Smooth muscle cell (in vitro differentiated cells): ENCODE measurements around the gene ZNRF3. TPM values are rescaled to one million over a fixed set of nuclear protein-coding genes. Genes with fewer than 3 reads are reported as not detected.
"Not testable (repeated sequence)": the region's sequence is repeated elsewhere in the genome, so short reads cannot be mapped to it uniquely, and the experiment has no call there.

ENCODE experiments used
- DNase-seq: peaks from one replicate; lab custom pipeline; 2025; ENCODE audit not compliant: unreplicated experiment; lab: John Stamatoyannopoulos, UW
- H2AFZ ChIP-seq: fragments of 200-600 bp; sonication (generic); 2 replicates; pipeline ENCODE4 v1.6.0; 2016; ENCODE audit warnings: antibody characterized with exemption, low read depth, mild to moderate bottlenecking
- H3F3A ChIP-seq: fragments of 200-600 bp; sonication (generic); 2 replicates; pipeline ENCODE4 v1.6.0; 2017; ENCODE audit warnings: antibody characterized with exemption, low read depth
- H3K27ac ChIP-seq: fragments of 200-600 bp; sonication (generic); 2 replicates; pipeline ENCODE4 v1.5.1; 2016; ENCODE audit warnings: low read depth, mild to moderate bottlenecking
- H3K27me3 ChIP-seq: fragments of 200-600 bp; sonication (generic); 2 replicates; pipeline ENCODE4 v1.6.1; 2016; ENCODE audit warnings: low read depth, mild to moderate bottlenecking
- H3K36me3 ChIP-seq: fragments of 200-600 bp; sonication (generic); 2 replicates; pipeline ENCODE4 v1.5.1; 2016; ENCODE audit warnings: low read depth
- H3K4me1 ChIP-seq: fragments of 200-600 bp; sonication (generic); 2 replicates; pipeline ENCODE4 v1.5.1; 2016; ENCODE audit warnings: low read depth
- H3K4me2 ChIP-seq: fragments of 200-600 bp; sonication (generic); 2 replicates; pipeline ENCODE4 v1.6.0; 2016; ENCODE audit warnings: mild to moderate bottlenecking
- H3K4me3 ChIP-seq: fragments of 200-600 bp; sonication (generic); 2 replicates; pipeline ENCODE4 v1.5.1; 2016; ENCODE audit warnings: mild to moderate bottlenecking
- H3K79me2 ChIP-seq: fragments of 200-600 bp; sonication (generic); 2 replicates; pipeline ENCODE4 v1.6.0; 2016; ENCODE audit warnings: low read depth, mild to moderate bottlenecking
- H3K9ac ChIP-seq: fragments of 200-600 bp; sonication (generic); 2 replicates; pipeline ENCODE4 v1.6.0; 2016; ENCODE audit warnings: low read depth
- H3K9me3 ChIP-seq: fragments of 200-600 bp; sonication (generic); replicated peaks from 2 replicates; pipeline ENCODE4 v1.5.1; 2016; ENCODE audit warnings: low read depth
- H4K20me1 ChIP-seq: fragments of 200-600 bp; sonication (generic); 2 replicates; pipeline ENCODE4 v1.6.0; 2016; ENCODE audit warnings: low read depth
- CTCF ChIP-seq: fragments of 200-600 bp; sonication (generic); IDR thresholded peaks from 2 replicates; pipeline ENCODE4 v1.5.1; 2017; ENCODE audit warnings: borderline replicate concordance, mild to moderate bottlenecking, antibody characterized with exemption; ENCODE audit not compliant: insufficient read depth, poor library complexity, severe bottlenecking
- WGBS: methylation state at CpG from one replicate; pipeline ENCODE4 v1.1.7; 2016; ENCODE audit warnings: low lambda C conversion rate; 5-methylcytosine and 5-hydroxymethylcytosine counted together
- polyA plus RNA-seq: library from polyadenylated mRNA; unstranded; fragments of >200 nt; fragmentation: Nextera tagmentation; extraction: Ambion mirVana; gene quantifications from 2 replicates; pipeline ENCODE4 v1.2.1, GENCODE V29; 2016
- total RNA-seq: library from RNA; depleted of rRNA; stranded (reverse); fragments of >200 nt; gene quantifications from 2 replicates; pipeline ENCODE4 v1.2.3, GENCODE V29; 2014

ZNRF3 gene
- total and polyA plus RNA-seq, 2 experiments from 2014 or later, result 4.7 to 5.5 TPM

GRCh38 chr22:28942801-28943500 lies 59.6 kb downstream of the ZNRF3 start:
- Histone ChIP-seq H3K4me1 (peaks cover 37% of the 10 kb centered on the region), H3K79me2 (peaks cover 14% of the 10 kb centered on the region)
- WGBS, result 64% methylated on average over 5 of the region's 7 CpGs

GRCh38 chr22:28943501-28943879 lies 60.1 kb downstream of the ZNRF3 start:
- no peak for TF ChIP-seq CTCF
- Histone ChIP-seq H4K20me1 (peaks cover 19% of the 10 kb centered on the region), H3K79me2 (peaks cover 18% of the 10 kb centered on the region), H3K27me3 (no peaks in the 10 kb centered on the region), H3K4me1 (peaks cover 37% of the 10 kb centered on the region), H3K4me3 (no peak overlapping the region), H3K4me2 (no peak overlapping the region), H3K9ac (no peak overlapping the region), H3F3A (no peaks in the 10 kb centered on the region), H3K9me3 (no peaks in the 10 kb centered on the region), H3K36me3 (no peaks in the 10 kb centered on the region), H2AFZ (no peak overlapping the region), H3K27ac (no peak overlapping the region)
- DNase-seq, result no peak
- 95% methylated on average over 2 of the region's 2 CpGs for WGBS

More at GRCh38 chr22:28942801-28943500, 59.6 kb downstream of the ZNRF3 start:
- Histone ChIP-seq H3F3A (no peaks in the 10 kb centered on the region), H4K20me1 (peaks cover 19% of the 10 kb centered on the region), H3K27me3 (no peaks in the 10 kb centered on the region), H3K9ac (no peak overlapping the region), H3K4me2 (no peak overlapping the region), H2AFZ (no peak overlapping the region), H3K4me3 (no peak overlapping the region), H3K27ac (no peak overlapping the region), H3K9me3 (no peaks in the 10 kb centered on the region), H3K36me3 (no peaks in the 10 kb centered on the region)
- TF ChIP-seq CTCF, result no peak
- DNase-seq, result no peak

GRCh38 chr22:28947125-28947524 lies 63.8 kb downstream of the ZNRF3 start:
- no peaks in the 10 kb centered on the region for H3K9me3 ChIP-seq
- H4K20me1 ChIP-seq, result peaks cover 12% of the 10 kb centered on the region
- peaks cover 21% of the 10 kb centered on the region for H3K4me1 ChIP-seq
- 100% methylated on average over 1 of the region's 1 CpG for WGBS
- peaks cover 18% of the 10 kb centered on the region for H3K79me2 ChIP-seq
- H3K9ac ChIP-seq, result no peak overlapping the region
- H3K4me3 ChIP-seq, result no peak overlapping the region
- no peaks in the 10 kb centered on the region for H3F3A ChIP-seq
- H3K27ac ChIP-seq, result no peak overlapping the region
- TF ChIP-seq CTCF, result no peak
- no peak for DNase-seq
- H2AFZ ChIP-seq, result no peak overlapping the region
- H3K36me3 ChIP-seq, result no peaks in the 10 kb centered on the region
- no peaks in the 10 kb centered on the region for H3K27me3 ChIP-seq
- H3K4me2 ChIP-seq, result no peak overlapping the region

- H3K9me3 ChIP-seq, result no peaks in the 10 kb centered on the region
- H4K20me1 ChIP-seq, result peaks cover 20% of the 10 kb centered on the region
- H3K79me2 ChIP-seq, result peaks cover 18% of the 10 kb centered on the region
- no peaks in the 10 kb centered on the region for H3K36me3 ChIP-seq
- no peak for TF ChIP-seq CTCF
- H3K27me3 ChIP-seq, result no peaks in the 10 kb centered on the region
- H3K4me2 ChIP-seq, result no peak overlapping the region
- DNase-seq, result no peak
- no peak overlapping the region for H2AFZ ChIP-seq
- WGBS, result 97% methylated on average over 1 of the region's 1 CpG
- H3K27ac ChIP-seq, result no peak overlapping the region
- H3K4me3 ChIP-seq, result no peak overlapping the region
- no peaks in the 10 kb centered on the region for H3F3A ChIP-seq
- peaks cover 21% of the 10 kb centered on the region for H3K4me1 ChIP-seq
- no peak overlapping the region for H3K9ac ChIP-seq
These were observed 65.1 kb downstream of the ZNRF3 start for GRCh38 chr22:28948424-28948823.

GRCh38 chr22:28948860-28949551 lies 65.6 kb downstream of the ZNRF3 start:
- H3K4me3 ChIP-seq, H3F3A ChIP-seq, H3K27me3 ChIP-seq, H3K36me3 ChIP-seq, H3K4me2 ChIP-seq, H2AFZ ChIP-seq, H3K9ac ChIP-seq, H3K27ac ChIP-seq, H3K9me3 ChIP-seq, DNase-seq: not testable (repeated sequence)
- Histone ChIP-seq H4K20me1 (peaks cover 21% of the 10 kb centered on the region), H3K79me2 (peaks cover 18% of the 10 kb centered on the region), H3K4me1 (peaks cover 17% of the 10 kb centered on the region)
- 96% methylated on average over 10 of the region's 10 CpGs for WGBS
